Pancreas (tissue), 10 donors: ENCODE data around the gene CABLES1. TPM values are rescaled to one million over a fixed set of nuclear protein-coding genes. Genes with fewer than 3 reads are reported as not detected.

Experiments used
- ATAC-seq, 4 donors: fragments of 200-7000 bp; cut with Tn5 transposase; one replicate each; pipeline versions ENCODE4 v1.8.0 to v1.9.1; 2020; ENCODE audit warnings: mild to moderate bottlenecking in 4 of 4, moderate library complexity in 4 of 4
- DNase-seq, 6 donors: peaks; one replicate each; pipeline ENCODE4 v3.0.0-alpha.2; 2020
- FAIRE-seq: peaks from 2 replicates; lab custom pipeline; 2012; peaks lifted over from hg19 to GRCh38; lab: Jason Lieb, UNC
- H3K27ac ChIP-seq, 4 donors: fragments of 200-600 bp; sonication (generic); 1 replicate in 3 of 4; 2 replicates in 1 of 4; pipeline versions ENCODE4 v1.5.0 to v1.8.0; 2020
- H3K27me3 ChIP-seq, 4 donors: fragments of 200-600 bp; one replicate each; pipeline ENCODE4 v1.8.0; 2021
- H3K36me3 ChIP-seq, 3 donors: fragments of 200-600 bp; sonication (generic) in 1 of 3; one replicate each; pipeline versions ENCODE4 v1.5.0 to v1.8.0; 2020 to 2021
- H3K4me1 ChIP-seq, 3 donors: fragments of 200-600 bp; one replicate each; pipeline ENCODE4 v1.8.0; 2021
- H3K4me3 ChIP-seq, 4 donors: fragments of 200-600 bp; sonication (generic) in 2 of 4; one replicate each; pipeline versions ENCODE4 v1.5.0 to v1.8.0; 2020 to 2021
- H3K9me3 ChIP-seq, 4 donors: fragments of 200-600 bp; one replicate each; pipeline ENCODE4 v1.8.0; 2021
- WGBS, 2 donors: extraction: QIAGEN DNeasy Blood & Tissue Kit; methylation state at CpG; one replicate each; pipeline ENCODE4 v1.1.7; 2013; 5-methylcytosine and 5-hydroxymethylcytosine counted together
- intact Hi-C, 3 donors: fragments of 100-400 bp; cut with DNase I; formaldehyde crosslinking; loops; one replicate each; pipeline versions ENCODE4 v1.11.1 to v1.14.2; 2022
- polyA plus RNA-seq, 2 donors: library from polyadenylated mRNA; stranded (reverse); fragments of 200-250 nt; gene quantifications; one replicate each; pipeline ENCODE4 v1.2.3, GENCODE V29; 2013
- total RNA-seq, 6 donors: library from RNA; stranded (reverse); fragmentation: NEBNext Ultra II Directional in 4 of 6; extraction: Animal tissue kit (Norgen Biotek cat#: 25700) in 4 of 6; gene quantifications; one replicate each; pipeline versions ENCODE4 v1.2.1 to v1.2.4, GENCODE V29; 2021 to 2023
- TF ChIP-seq, protein P1 (sequence below), 4 donors: fragments of 200-600 bp; sonication (generic) in 3 of 4; IDR thresholded peaks; one replicate each; pipeline versions ENCODE4 v1.5.0 to v1.8.0; 2021; ENCODE audit warnings: antibody characterized with exemption in 4 of 4
- donor health status: healthy with polysubstance abuse.
- donor health status: DM: no; HTN: no; CAD: no; lungs with moderate emphysema.
- donor health status: DM: no; HTN: no; CAD: no.
- donor health status: control.
- donor health status: control.
- donor health status: Bipolar disorder and iron deficiency.
- donor health status: DM: yes; HTN: yes; CAD: no.
- donor health status: DM: no; HTN: no; CAD: no.
- donor health status: DM: no; HTN: no; CAD: no.
- donor health status: DM: yes; HTN: yes; CAD: no.

Gene CABLES1
- total and polyA plus RNA-seq, 8 donors, result 2.0 to 5.7 (median 3.2) TPM

DNA sequence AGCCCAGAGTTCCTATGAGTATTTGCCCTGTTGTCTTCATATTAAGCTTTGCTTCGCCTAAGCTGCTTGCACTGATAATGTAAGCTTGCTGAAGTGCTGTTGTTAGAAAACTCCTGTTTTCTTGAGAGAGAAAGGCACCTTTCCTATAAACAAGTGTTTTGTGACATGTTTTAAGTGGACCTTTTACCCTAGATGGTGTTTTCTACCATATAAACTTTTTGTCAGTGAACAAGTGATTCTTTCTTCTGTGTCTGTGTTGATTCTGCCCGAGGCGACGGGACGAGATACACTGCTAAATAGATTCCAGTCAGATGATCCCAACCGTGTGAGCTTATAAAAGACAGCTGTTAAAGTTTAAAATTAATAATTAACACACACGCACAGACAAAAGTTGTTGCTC lies 24.1 kb downstream of the CABLES1 start:
- H3K4me3 ChIP-seq, result no peak overlapping the region
- no peaks in the 10 kb centered on the region for H3K4me1 ChIP-seq
- DNase-seq, result no peak
- no peak for FAIRE-seq
- no peaks in the 10 kb centered on the region for H3K9me3 ChIP-seq
- 18% methylated on average over 7 of the region's 7 CpGs for WGBS, 2 donors
- H3K27me3 ChIP-seq, result no peaks in the 10 kb centered on the region
- TF ChIP-seq, protein P1, sequence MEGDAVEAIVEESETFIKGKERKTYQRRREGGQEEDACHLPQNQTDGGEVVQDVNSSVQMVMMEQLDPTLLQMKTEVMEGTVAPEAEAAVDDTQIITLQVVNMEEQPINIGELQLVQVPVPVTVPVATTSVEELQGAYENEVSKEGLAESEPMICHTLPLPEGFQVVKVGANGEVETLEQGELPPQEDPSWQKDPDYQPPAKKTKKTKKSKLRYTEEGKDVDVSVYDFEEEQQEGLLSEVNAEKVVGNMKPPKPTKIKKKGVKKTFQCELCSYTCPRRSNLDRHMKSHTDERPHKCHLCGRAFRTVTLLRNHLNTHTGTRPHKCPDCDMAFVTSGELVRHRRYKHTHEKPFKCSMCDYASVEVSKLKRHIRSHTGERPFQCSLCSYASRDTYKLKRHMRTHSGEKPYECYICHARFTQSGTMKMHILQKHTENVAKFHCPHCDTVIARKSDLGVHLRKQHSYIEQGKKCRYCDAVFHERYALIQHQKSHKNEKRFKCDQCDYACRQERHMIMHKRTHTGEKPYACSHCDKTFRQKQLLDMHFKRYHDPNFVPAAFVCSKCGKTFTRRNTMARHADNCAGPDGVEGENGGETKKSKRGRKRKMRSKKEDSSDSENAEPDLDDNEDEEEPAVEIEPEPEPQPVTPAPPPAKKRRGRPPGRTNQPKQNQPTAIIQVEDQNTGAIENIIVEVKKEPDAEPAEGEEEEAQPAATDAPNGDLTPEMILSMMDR (IDR thresholded peaks at IDR 0.05), result no peak
- peak in 3 of 4 donors; percentile 40 to 58 (median 44) for ATAC-seq
- intact Hi-C loops, result no loop called here
- no peaks in the 10 kb centered on the region for H3K36me3 ChIP-seq
- H3K27ac ChIP-seq, result no peak overlapping the region

DNA sequence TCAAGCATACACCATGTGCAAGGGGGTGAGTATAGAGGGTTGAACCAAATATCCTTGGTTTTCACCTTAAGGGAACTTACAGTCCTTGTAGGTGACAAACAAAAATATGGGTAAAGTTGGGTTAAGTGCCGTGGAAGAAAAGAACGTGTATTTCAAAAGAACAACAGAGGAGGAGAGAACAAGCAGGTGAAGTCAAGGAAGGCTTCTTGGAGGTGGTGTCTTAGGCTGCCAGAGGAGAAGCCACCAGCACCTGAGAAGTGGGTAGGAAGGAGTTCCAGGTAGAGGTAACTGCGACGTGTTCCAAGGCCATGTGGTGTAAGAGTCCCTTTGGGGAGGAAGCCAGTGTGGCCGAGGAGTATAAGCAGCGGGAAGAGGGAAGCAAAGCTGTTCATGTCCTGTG lies 27.2 kb downstream of the CABLES1 start:
- Histone ChIP-seq H3K27me3 (no peaks in the 10 kb centered on the region), H3K4me3 (no peak overlapping the region), H3K27ac (no peak overlapping the region), H3K4me1 (no peaks in the 10 kb centered on the region), H3K9me3 (no peaks in the 10 kb centered on the region), H3K36me3 (no peaks in the 10 kb centered on the region)
- no peak for DNase-seq
- TF ChIP-seq, protein P1 (IDR thresholded peaks at IDR 0.05), result no peak
- WGBS, 2 donors, result 78 to 82% methylated on average over 6 of the region's 6 CpGs
- ATAC-seq, result no peak
- intact Hi-C loops, result no loop called here
- no peak for FAIRE-seq

DNA sequence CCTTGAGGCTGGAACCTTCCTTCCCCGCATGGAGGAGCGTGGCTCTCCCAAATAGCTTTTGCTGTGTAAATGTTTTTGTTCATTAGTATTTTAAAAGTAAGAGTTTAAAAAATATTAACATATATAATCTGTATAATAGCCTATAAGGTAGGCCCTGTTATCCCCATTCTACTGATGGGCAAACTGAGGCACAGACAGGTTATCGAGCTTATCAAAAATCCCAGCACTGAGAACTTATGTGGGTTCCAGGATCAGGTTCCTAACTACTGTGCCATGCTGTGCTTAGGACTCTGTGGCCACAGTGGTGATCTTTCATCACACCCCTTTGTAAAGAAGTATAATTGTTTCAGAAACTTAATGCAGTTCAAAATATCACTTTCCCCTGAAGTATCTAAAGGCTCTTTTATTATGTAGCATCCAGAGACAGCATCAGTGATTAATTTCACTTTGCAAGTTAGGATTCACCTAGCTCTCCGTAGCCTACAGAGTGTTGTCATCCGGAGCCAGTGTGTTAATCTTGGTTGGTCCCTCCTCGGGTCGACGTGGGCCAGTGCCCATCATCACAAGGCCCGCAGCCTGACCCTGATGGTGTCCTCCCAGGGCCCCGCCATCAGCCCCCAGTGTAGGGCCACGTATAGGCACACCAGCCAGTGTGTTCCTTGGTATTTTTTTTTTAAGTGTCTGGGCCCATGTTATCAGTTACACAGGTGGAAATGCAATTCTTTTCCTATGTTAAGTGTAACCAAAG lies 28.7 kb downstream of the CABLES1 start:
- FAIRE-seq (no peak), DNase-seq (no peak), ATAC-seq (no peak)
- H3K4me1 ChIP-seq, result no peaks in the 10 kb centered on the region
- no peak overlapping the region for H3K4me3 ChIP-seq
- WGBS, 2 donors, result 82 to 83% methylated on average over 11 of the region's 11 CpGs
- H3K36me3 ChIP-seq, result no peaks in the 10 kb centered on the region
- no peaks in the 10 kb centered on the region for H3K9me3 ChIP-seq
- TF ChIP-seq, protein P1 (IDR thresholded peaks at IDR 0.05), result no peak
- intact Hi-C loops, result no loop called here
- H3K27me3 ChIP-seq, result no peaks in the 10 kb centered on the region
- no peak overlapping the region for H3K27ac ChIP-seq

DNA sequence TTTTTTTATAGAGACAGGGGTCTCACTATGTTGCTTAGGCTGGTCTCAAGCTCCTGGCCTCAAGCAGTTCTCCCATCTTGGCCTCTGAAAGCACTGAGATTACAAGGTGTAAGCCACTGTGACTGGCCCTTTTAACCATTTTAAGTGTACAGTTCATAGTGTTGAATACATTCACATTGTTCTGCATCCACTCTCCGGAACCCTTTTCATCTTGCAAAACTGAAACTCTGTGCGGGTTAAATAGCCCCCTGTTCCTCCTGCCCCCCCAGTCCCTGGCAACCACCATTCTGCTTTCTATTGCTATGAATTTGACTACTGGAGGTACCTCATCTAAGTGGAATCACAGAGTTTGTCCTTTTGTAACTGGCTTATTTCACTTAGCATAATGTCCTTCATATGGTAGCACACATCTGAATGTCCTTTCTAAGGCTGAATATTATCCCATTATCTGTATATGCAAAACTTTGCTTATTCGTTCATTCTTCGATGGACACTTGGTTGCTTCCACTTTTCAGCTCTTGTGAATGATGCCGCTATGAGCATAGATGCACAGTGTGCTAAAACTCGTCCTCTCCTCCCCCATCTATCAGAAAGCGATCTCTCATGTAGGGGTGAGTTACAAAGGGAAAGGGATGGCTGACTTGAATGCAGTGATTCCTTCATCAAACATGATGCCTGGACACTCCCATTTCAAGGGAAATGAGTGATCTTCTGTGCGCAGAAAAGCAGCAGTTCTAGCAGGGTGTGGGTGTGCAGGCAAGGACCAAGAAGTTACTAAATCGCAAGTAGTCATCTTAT lies 30.2 kb downstream of the CABLES1 start:
- WGBS, 2 donors, result 92 to 97% methylated on average over 9 of the region's 9 CpGs
- no peak for FAIRE-seq
- TF ChIP-seq, protein P1 (IDR thresholded peaks at IDR 0.05), result no peak

More for the DNA sequence above, 30.2 kb downstream of the CABLES1 start:
- no peak overlapping the region for H3K27ac ChIP-seq
- no peak for ATAC-seq
- no peaks in the 10 kb centered on the region for H3K9me3 ChIP-seq
- no peaks in the 10 kb centered on the region for H3K4me1 ChIP-seq
- no peak overlapping the region for H3K4me3 ChIP-seq
- no peaks in the 10 kb centered on the region for H3K36me3 ChIP-seq
- H3K27me3 ChIP-seq, result no peaks in the 10 kb centered on the region
- intact Hi-C loops, result no loop called here
- DNase-seq, result no peak
